Astrocyte of the spinal cord (primary cell): ENCODE results near the gene HOXA3.

ENCODE experiments used
- DNase-seq: peaks from one replicate; pipeline ENCODE4 v3.0.0; 2011; ENCODE audit warnings: low read depth, low spot score
- H3K4me3 ChIP-seq: 2 replicates; pipeline ENCODE4 v1.5.1; 2011; ENCODE audit warnings: low read depth, mild to moderate bottlenecking, low read length, moderate library complexity
- in situ Hi-C: cut with HindIII; loops from 2 replicates; pipeline ENCODE4 v1.10.0; 2017; ENCODE audit warnings: low sequenced_read_pairs
- TF ChIP-seq, protein P1 (sequence below): IDR thresholded peaks from 2 replicates; pipeline ENCODE4 v1.5.1; 2012; ENCODE audit warnings: low read depth, mild to moderate bottlenecking, low read length, inconsistent platforms

Gene HOXA3

DNA sequence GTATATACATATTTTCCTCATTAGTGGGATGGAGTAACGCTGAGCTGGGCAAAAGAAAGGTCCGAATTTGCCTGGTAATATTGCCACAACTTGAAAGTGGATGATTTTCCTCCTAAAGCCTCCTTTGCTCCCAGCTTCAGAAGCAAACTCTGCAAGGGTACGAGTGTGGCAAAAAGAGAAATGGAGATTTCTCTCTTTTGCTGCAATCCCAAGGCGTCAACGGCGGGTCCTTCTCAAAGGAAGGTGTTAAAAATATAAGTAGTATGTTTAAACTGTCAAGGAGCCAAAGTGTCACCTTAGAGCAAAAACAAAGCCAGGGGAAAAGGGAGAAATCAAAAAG is 37.5 kb downstream of the HOXA3 start:
- DNase-seq, result no peak
- TF ChIP-seq, protein P1, sequence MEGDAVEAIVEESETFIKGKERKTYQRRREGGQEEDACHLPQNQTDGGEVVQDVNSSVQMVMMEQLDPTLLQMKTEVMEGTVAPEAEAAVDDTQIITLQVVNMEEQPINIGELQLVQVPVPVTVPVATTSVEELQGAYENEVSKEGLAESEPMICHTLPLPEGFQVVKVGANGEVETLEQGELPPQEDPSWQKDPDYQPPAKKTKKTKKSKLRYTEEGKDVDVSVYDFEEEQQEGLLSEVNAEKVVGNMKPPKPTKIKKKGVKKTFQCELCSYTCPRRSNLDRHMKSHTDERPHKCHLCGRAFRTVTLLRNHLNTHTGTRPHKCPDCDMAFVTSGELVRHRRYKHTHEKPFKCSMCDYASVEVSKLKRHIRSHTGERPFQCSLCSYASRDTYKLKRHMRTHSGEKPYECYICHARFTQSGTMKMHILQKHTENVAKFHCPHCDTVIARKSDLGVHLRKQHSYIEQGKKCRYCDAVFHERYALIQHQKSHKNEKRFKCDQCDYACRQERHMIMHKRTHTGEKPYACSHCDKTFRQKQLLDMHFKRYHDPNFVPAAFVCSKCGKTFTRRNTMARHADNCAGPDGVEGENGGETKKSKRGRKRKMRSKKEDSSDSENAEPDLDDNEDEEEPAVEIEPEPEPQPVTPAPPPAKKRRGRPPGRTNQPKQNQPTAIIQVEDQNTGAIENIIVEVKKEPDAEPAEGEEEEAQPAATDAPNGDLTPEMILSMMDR, result no peak
- peak overlapping the region; percentile 89 for H3K4me3 ChIP-seq
- in situ Hi-C loops, result no loop called here

DNA sequence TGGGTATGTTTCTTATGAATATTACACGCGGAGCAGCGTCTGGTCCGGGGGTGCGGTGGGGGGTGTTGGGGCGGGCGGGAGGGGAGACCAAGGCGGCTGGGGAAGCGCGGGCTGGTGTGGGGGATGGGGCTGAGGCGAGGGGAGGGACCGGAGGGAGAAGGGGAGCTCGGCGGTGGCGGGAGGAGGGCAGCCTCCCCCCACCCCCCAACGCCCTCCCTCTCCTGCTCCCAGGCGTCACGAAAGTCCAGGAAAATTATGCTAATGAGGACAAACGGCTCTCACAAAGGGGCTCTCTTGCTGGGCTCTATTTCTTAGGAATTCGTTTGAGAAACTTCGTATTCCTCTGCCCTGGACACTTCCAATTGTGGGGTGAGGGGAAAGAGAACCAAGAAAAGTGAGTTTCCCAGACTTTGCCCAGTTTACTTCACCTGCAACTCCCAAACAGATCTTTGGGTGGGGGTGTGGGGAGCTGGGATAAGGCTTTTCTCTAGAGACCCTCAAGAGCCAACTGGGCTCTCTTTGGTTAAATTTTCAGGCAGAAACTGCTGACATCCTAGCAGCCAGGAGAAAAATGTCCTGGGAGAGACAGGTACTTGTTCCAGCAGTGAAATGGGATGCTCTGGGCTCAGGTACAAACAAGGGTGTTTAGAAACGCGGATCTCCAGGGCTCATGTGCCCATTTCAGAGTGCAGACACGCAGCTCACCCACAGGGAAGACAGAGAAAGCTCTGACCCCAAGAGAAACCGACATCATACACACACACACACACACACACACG is 38.2 kb downstream of the HOXA3 start:
- TF ChIP-seq, protein P1, result no peak
- in situ Hi-C loops, result no loop called here
- peak overlapping the region; percentile 89 for H3K4me3 ChIP-seq
- peak; percentile 88 for DNase-seq

DNA sequence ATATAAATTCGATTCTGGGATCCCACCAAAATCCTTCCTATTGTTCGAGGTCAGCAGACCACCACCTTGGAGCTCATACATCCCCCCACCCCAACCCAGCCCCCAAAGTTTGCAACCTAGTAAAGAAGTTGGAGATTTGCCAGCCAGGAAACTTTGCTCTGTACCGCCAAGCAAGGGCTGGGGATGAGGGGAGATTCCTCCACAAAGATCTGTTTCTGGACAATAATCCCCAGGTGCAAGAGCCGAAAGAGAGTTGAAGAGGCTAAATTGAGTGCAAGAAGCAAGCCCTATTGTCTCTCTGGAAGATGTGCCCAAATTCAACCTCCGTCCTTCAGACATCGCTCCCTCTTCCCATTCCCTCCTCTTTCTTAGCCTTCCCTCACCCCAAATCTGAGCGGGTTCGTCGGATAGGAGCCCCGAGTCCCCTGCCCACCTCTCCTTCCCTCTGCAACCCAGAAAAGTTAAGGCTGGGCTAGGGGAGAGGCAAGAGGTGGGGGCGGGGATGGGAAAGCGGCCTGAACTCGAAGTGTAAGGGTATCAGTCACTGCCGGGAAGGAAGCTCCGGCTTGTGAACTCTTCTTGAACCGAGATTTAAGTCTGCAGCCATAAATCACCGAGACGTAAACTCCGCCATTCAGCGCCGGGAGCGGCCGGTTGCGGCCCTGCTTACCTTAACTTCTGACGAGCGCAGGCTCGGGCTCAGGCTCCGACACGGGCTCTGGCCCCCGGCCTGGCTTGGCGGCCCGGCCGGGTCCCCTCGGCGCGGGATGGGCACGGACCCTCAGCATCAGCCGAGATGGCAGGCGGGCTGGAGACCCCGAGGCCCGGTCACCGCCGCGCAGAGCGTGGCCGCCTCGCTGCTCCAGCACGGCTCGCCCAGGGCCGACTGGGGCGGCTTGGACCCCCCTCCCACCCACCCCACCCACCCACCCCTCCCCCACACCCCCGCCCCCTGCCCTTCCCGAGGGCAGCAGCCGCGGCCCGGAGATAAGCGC is 39.1 kb downstream of the HOXA3 start:
- peak overlapping the region; percentile 89 for H3K4me3 ChIP-seq

DNA sequence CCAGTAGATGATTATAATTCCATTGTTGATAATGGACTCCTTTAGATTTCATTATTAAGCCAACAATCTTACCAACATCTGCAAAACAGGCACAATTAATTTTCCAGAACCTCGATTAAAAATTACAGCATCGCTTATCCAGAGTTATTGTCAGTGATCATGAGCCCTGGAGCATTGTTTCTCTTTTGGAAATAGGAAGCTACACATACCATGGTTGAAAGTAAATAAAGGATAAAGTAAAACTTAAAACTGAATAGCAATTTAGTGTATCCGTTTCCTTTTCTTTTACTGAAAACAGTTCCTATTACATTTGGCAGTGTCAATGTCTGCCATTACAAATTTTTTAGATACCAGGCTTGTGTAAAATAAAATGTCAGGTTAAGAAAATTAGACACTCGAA is 40.0 kb downstream of the HOXA3 start:
- DNase-seq, result peak; percentile 38
- peak overlapping the region; percentile 89 for H3K4me3 ChIP-seq
- TF ChIP-seq, protein P1, result no peak
- in situ Hi-C loops, result no loop called here

More for the DNA sequence above, 39.1 kb downstream of the HOXA3 start:
- peak; percentile 91 for DNase-seq
- TF ChIP-seq, protein P1, result no peak
- in situ Hi-C loops, result no loop called here

DNA sequence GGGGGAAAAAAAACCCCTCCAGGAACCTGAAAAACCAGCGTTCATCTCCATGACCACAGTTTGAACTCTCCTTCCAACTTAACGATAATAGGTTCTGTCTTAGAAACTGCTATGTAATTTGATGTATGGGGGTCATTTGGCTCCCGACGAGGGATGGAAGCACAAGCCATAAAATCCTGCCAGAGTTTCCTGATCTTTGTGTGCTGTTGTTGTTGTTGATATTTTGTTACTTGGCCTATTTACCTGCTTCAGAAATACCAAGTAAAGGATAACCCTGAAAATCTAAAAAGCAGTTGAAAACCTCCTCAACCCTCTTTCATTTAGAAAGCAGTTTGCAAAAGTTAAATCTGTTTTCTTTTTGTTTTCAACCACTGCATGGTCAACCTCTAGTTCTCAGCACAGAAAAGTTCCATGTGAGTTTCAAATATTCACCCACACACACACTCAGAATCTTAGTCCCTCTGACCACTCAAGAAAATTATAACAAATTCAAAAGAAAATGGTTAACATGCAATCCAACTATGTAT is 40.6 kb downstream of the HOXA3 start:
- DNase-seq, result no peak
- H3K4me3 ChIP-seq, result peak overlapping the region; percentile 89
- TF ChIP-seq, protein P1, result no peak
- in situ Hi-C loops, result no loop called here

DNA sequence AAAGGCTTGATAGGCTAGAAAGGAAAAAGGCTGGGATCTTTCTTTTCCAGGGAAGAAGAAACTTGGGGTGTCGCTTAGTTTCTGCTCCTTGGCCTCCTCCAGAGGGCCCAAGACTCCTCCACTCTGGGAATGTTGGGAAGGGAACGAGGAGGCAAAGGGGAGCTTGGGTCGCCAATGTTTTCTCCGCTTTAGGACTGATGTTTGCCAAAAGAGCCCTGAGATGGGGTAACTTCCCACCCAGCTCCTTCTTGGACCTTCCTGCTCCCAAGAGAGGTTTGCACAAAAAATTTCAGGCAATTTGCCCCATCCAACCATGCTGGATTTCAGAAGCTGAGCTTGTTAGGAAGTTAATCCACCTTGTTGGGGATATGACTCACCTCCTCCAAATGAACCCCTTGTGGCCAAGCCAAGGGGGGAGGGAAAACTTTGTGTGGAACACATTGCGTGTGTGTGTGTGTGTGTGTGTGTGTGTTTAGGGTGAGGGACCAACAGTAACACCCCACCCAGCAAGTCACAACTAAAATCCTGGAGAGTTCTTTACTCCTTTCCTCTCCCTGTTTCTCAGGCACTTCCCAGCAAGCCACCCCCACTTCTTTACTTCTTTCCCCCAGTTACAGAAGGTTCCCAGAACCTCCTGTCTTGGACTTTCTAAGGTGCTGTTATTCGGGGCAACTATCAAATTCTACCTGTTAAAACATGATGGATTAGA is 41.2 kb downstream of the HOXA3 start:
- H3K4me3 ChIP-seq, result peak overlapping the region; percentile 89
- TF ChIP-seq, protein P1, result no peak
- peak; percentile 93 for DNase-seq
- in situ Hi-C loops, result no loop called here
